GM12878 (cell line): Measurements from ENCODE around the gene CHAC1. TPM values are rescaled to one million over a fixed set of nuclear protein-coding genes. Genes with fewer than 3 reads are reported as not detected.
A peak's percentile ranks its signal among the peaks of the same experiment; 100 is the strongest.

Experiments
- BHLHE40 ChIP-seq, 2 experiments: fragments of 450-650 bp in 1 of 2; IDR thresholded peaks; 2 replicates each; pipeline ENCODE4 v1.6.1; 2011 to 2017; ENCODE audit warnings: low read depth in 2 of 2, borderline replicate concordance in 1 of 2, improper control_type of control experiment in 1 of 2, low read length in 1 of 2, mild to moderate bottlenecking in 1 of 2
- HCFC1 ChIP-seq: fragments of 150-350 bp; IDR thresholded peaks from 2 replicates; pipeline ENCODE4 v1.6.1; 2014; ENCODE audit warnings: low read length
- KLF5 ChIP-seq: fragments of 450-650 bp; IDR thresholded peaks from 2 replicates; pipeline ENCODE4 v1.6.1; 2014; ENCODE audit warnings: mild to moderate bottlenecking; ENCODE audit not compliant: partially characterized antibody
- MXI1 ChIP-seq: fragments of 150-350 bp; IDR thresholded peaks from 2 replicates; pipeline ENCODE4 v1.6.1; 2011; ENCODE audit warnings: low read depth, mild to moderate bottlenecking, inconsistent platforms, low read length, improper control_type of control experiment
- NBN ChIP-seq: fragments of 450-650 bp; IDR thresholded peaks from 2 replicates; pipeline ENCODE4 v1.6.1; 2016
- NR2F1 ChIP-seq: fragments of 450-650 bp; conservative IDR thresholded peaks from 2 replicates; pipeline ENCODE4 v1.6.1; 2017; ENCODE audit warnings: mild to moderate bottlenecking
- POLR2A ChIP-seq: IDR thresholded peaks from 2 replicates; pipeline ENCODE4 v1.6.1; 2011; ENCODE audit warnings: low read depth, mild to moderate bottlenecking, low read length
- RB1 ChIP-seq: fragments of 450-650 bp; formaldehyde crosslinking; IDR thresholded peaks from 2 replicates; pipeline ENCODE4 v1.6.1; 2017; ENCODE audit warnings: mild to moderate bottlenecking, borderline replicate concordance
- RFX5 ChIP-seq: IDR thresholded peaks from 2 replicates; pipeline ENCODE4 v1.6.1; 2011; ENCODE audit warnings: low read depth, low read length, improper control_type of control experiment
- RUNX3 ChIP-seq: IDR thresholded peaks from 2 replicates; pipeline ENCODE4 v1.6.1; 2012; ENCODE audit warnings: low read length, inconsistent platforms
- SMC3 ChIP-seq: IDR thresholded peaks from 2 replicates; pipeline ENCODE4 v1.6.1; 2011; ENCODE audit warnings: low read length, improper control_type of control experiment, borderline replicate concordance
- TBL1XR1 ChIP-seq: IDR thresholded peaks from 2 replicates; pipeline ENCODE4 v1.6.1; 2012; ENCODE audit warnings: low read depth, low read length, improper control_type of control experiment
- WRNIP1 ChIP-seq: IDR thresholded peaks from 2 replicates; pipeline ENCODE4 v1.6.1; 2011; ENCODE audit warnings: low read depth, low read length, improper control_type of control experiment, borderline replicate concordance
- polyA plus RNA-seq, 11 experiments: library from polyadenylated mRNA; depleted of rRNA in 4 of 11; unstranded in 6 of 11; stranded (reverse) in 5 of 11; fragments of >200 nt; fragmentation: Nextera tagmentation in 4 of 11; fragmentation: Illumina TruSeq in 1 of 11; extraction: Ambion mirVana in 4 of 11; extraction: Trizol in 1 of 11; gene quantifications; 1 replicate in 1 of 11; 2 replicates in 10 of 11; pipeline versions ENCODE4 v1.2.1 to v1.2.3, GENCODE V29; 2011 to 2016; ENCODE audit warnings: inconsistent platforms in 2 of 11, missing spikeins in 2 of 11, low read depth in 1 of 11
- total RNA-seq, 4 experiments: library from RNA; depleted of rRNA in 3 of 4; stranded (reverse); fragments of >200 nt in 3 of 4; fragmentation: Illumina TruSeq in 1 of 4; extraction: Trizol in 1 of 4; gene quantifications; 2 replicates each; pipeline versions ENCODE4 v1.2.1 to v1.2.3, GENCODE V29; 2013 to 2021
- TF ChIP-seq, protein P1 (sequence below): fragments of 450-650 bp; IDR thresholded peaks from 2 replicates; pipeline ENCODE4 v1.6.1; 2017; ENCODE audit warnings: mild to moderate bottlenecking, moderate library complexity
- TF ChIP-seq, protein P2 (sequence below): fragments of 450-650 bp; formaldehyde crosslinking; IDR thresholded peaks from 2 replicates; pipeline ENCODE4 v1.4.0; 2022; ENCODE audit warnings: mild to moderate bottlenecking, moderate library complexity
- TF ChIP-seq, protein P3 (sequence below): IDR thresholded peaks from 2 replicates; pipeline ENCODE4 v1.6.1; 2012; ENCODE audit warnings: mild to moderate bottlenecking, low read depth, low read length
- TF ChIP-seq, protein P4 (sequence below): fragments of 450-650 bp; IDR thresholded peaks from 2 replicates; pipeline ENCODE4 v1.6.1; 2014; ENCODE audit warnings: mild to moderate bottlenecking

Gene CHAC1
- total and polyA plus RNA-seq, 10 of the 15 experiments (the other 5 are each of a cell fraction or from before 2014, with no cell fraction given), result 0.37 to 5.9 (median 3.3) TPM

DNA sequence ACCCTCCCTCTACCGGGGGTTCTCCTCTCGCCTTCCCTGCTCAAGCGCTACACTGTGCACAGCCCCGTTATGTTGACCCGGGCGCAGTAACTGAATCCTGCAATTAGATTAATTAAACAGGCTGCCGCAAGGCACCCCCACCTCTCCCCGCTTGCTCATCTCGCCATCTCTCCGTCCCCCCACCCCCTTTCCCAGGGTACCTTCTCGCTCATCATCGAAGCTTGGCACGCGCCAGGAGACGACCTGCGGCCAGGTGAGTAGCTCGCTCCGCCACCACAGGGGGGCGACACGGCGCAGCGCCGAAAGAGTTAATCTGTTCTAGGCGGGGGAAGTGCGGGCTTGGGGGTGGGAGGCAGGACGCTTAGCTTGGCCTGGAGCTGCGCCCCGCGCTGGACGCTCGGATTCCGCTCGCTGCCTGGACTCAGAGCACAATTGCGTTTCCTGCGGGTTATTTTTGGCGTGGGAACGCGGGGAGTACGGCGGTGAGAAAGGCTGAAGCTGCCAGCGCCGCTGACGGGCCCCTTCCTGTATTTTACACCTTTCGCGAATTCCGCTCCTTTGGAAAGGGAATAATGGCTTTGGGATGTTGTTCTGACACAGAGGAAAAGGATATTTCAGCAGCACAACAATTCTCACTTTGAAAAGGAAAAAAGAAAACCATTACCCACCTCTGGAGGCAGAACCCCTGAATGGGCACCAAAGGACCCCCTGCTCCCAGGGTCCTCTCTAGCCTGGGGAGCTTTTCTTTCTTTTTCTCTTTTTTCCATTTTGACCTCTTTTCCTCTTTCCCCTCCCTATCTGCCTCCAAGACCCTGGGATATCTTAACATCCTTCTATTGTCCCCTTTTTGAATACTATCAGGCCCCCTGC, 22.6 kb upstream of the CHAC1 start (continued):
- TF ChIP-seq BHLHE40 (IDR thresholded peaks at IDR 0.05; ENCODE audit: borderline replicate concordance in 1 of 2, low read depth in 2 of 2, low read length in 1 of 2), result peak; percentile 52 to 79; a peak in 3 of 4 replicates
- no peak for TF ChIP-seq TBL1XR1
- TF ChIP-seq, protein P1, sequence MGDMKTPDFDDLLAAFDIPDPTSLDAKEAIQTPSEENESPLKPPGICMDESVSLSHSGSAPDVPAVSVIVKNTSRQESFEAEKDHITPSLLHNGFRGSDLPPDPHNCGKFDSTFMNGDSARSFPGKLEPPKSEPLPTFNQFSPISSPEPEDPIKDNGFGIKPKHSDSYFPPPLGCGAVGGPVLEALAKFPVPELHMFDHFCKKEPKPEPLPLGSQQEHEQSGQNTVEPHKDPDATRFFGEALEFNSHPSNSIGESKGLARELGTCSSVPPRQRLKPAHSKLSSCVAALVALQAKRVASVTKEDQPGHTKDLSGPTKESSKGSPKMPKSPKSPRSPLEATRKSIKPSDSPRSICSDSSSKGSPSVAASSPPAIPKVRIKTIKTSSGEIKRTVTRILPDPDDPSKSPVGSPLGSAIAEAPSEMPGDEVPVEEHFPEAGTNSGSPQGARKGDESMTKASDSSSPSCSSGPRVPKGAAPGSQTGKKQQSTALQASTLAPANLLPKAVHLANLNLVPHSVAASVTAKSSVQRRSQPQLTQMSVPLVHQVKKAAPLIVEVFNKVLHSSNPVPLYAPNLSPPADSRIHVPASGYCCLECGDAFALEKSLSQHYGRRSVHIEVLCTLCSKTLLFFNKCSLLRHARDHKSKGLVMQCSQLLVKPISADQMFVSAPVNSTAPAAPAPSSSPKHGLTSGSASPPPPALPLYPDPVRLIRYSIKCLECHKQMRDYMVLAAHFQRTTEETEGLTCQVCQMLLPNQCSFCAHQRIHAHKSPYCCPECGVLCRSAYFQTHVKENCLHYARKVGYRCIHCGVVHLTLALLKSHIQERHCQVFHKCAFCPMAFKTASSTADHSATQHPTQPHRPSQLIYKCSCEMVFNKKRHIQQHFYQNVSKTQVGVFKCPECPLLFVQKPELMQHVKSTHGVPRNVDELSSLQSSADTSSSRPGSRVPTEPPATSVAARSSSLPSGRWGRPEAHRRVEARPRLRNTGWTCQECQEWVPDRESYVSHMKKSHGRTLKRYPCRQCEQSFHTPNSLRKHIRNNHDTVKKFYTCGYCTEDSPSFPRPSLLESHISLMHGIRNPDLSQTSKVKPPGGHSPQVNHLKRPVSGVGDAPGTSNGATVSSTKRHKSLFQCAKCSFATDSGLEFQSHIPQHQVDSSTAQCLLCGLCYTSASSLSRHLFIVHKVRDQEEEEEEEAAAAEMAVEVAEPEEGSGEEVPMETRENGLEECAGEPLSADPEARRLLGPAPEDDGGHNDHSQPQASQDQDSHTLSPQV, result no peak
- TF ChIP-seq, protein P2, sequence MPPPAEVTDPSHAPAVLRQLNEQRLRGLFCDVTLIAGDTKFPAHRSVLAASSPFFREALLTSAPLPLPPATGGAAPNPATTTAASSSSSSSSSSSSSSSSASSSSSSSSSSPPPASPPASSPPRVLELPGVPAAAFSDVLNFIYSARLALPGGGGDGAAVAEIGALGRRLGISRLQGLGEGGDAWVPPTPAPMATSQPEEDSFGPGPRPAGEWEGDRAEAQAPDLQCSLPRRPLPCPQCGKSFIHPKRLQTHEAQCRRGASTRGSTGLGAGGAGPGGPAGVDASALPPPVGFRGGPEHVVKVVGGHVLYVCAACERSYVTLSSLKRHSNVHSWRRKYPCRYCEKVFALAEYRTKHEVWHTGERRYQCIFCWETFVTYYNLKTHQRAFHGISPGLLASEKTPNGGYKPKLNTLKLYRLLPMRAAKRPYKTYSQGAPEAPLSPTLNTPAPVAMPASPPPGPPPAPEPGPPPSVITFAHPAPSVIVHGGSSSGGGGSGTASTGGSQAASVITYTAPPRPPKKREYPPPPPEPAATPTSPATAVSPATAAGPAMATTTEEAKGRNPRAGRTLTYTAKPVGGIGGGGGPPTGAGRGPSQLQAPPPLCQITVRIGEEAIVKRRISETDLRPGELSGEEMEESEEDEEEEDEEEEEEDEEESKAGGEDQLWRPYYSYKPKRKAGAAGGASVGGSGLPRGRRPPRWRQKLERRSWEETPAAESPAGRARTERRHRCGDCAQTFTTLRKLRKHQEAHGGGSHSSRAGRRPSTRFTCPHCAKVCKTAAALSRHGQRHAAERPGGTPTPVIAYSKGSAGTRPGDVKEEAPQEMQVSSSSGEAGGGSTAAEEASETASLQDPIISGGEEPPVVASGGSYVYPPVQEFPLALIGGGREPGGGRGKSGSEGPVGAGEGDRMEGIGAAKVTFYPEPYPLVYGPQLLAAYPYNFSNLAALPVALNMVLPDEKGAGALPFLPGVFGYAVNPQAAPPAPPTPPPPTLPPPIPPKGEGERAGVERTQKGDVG (CRISPR knock-in tag), result no peak
- TF ChIP-seq, protein P3, sequence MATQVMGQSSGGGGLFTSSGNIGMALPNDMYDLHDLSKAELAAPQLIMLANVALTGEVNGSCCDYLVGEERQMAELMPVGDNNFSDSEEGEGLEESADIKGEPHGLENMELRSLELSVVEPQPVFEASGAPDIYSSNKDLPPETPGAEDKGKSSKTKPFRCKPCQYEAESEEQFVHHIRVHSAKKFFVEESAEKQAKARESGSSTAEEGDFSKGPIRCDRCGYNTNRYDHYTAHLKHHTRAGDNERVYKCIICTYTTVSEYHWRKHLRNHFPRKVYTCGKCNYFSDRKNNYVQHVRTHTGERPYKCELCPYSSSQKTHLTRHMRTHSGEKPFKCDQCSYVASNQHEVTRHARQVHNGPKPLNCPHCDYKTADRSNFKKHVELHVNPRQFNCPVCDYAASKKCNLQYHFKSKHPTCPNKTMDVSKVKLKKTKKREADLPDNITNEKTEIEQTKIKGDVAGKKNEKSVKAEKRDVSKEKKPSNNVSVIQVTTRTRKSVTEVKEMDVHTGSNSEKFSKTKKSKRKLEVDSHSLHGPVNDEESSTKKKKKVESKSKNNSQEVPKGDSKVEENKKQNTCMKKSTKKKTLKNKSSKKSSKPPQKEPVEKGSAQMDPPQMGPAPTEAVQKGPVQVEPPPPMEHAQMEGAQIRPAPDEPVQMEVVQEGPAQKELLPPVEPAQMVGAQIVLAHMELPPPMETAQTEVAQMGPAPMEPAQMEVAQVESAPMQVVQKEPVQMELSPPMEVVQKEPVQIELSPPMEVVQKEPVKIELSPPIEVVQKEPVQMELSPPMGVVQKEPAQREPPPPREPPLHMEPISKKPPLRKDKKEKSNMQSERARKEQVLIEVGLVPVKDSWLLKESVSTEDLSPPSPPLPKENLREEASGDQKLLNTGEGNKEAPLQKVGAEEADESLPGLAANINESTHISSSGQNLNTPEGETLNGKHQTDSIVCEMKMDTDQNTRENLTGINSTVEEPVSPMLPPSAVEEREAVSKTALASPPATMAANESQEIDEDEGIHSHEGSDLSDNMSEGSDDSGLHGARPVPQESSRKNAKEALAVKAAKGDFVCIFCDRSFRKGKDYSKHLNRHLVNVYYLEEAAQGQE, result no peak
- no peak; the same call in 1 of the 2 replicates for TF ChIP-seq RUNX3
- TF ChIP-seq POLR2A, result no peak
- no peak for TF ChIP-seq HCFC1
- TF ChIP-seq RB1, result no peak
- peak; percentile 45; the same call in 1 of the 2 replicates for TF ChIP-seq SMC3
- no peak for TF ChIP-seq NR2F1
- TF ChIP-seq, protein P4, sequence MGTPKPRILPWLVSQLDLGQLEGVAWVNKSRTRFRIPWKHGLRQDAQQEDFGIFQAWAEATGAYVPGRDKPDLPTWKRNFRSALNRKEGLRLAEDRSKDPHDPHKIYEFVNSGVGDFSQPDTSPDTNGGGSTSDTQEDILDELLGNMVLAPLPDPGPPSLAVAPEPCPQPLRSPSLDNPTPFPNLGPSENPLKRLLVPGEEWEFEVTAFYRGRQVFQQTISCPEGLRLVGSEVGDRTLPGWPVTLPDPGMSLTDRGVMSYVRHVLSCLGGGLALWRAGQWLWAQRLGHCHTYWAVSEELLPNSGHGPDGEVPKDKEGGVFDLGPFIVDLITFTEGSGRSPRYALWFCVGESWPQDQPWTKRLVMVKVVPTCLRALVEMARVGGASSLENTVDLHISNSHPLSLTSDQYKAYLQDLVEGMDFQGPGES, result no peak
- TF ChIP-seq NBN, result peak; percentile 54; the same call in 1 of the 2 replicates
- TF ChIP-seq WRNIP1, result no peak
- TF ChIP-seq MXI1, result no peak
- TF ChIP-seq RFX5, result no peak
- no peak for TF ChIP-seq KLF5
